ENCODE results near the gene APBA3. TPM values are rescaled to one million over a fixed set of nuclear protein-coding genes. Genes with fewer than 3 reads are reported as not detected.
"Not testable (repeated sequence)": the region's sequence is repeated elsewhere in the genome, so short reads cannot be mapped to it uniquely, and the experiment has no call there.

The APBA3 gene
- total RNA-seq, 1 donor from 2014 or later = 12.5 TPM

- no peak for DNase-seq
- intact Hi-C loops (cut with micrococcal nuclease) = no loop called here
Observed at GRCh38 chr19:3774621-3775373, 13.3 kb upstream of the APBA3 start.

GRCh38 chr19:3773814-3774515, 12.5 kb upstream of the APBA3 start:
- ATAC-seq (no peak), DNase-seq (no peak)
- intact Hi-C loops (cut with micrococcal nuclease) = no loop called here

More at GRCh38 chr19:3774621-3775373, 13.3 kb upstream of the APBA3 start:
- no peak for ATAC-seq

- DNase-seq (no peak), ATAC-seq (no peak)
- intact Hi-C loops (cut with micrococcal nuclease) = no loop called here
Observed at GRCh38 chr19:3771906-3772455, 10.5 kb upstream of the APBA3 start, which contains the start of gene RAX2. TSS of gene RAX2 (minus strand) at chr19:3772228. CDS start at chr19:3771742, 486 bp downstream.

GRCh38 chr19:3771000-3771905, 9.8 kb upstream of the APBA3 start:
- DNase-seq (no peak), ATAC-seq (no peak)
- intact Hi-C loops (cut with micrococcal nuclease) = no loop called here

GRCh38 chr19:3770136-3770999, 8.9 kb upstream of the APBA3 start:
- DNase-seq = no peak
- intact Hi-C loops (cut with micrococcal nuclease) = no loop called here
- ATAC-seq = no peak

- DNase-seq = no peak
- intact Hi-C loops (cut with micrococcal nuclease) = no loop called here
- no peak for ATAC-seq
Observed at GRCh38 chr19:3769494-3769893, 8.0 kb upstream of the APBA3 start.

- intact Hi-C loops (cut with micrococcal nuclease) = no loop called here
- ATAC-seq (no peak), DNase-seq (no peak)
Observed at GRCh38 chr19:3768748-3769099, 7.2 kb upstream of the APBA3 start.

- ATAC-seq (no peak), DNase-seq (no peak)
- intact Hi-C loops (cut with micrococcal nuclease) = no loop called here
Observed at GRCh38 chr19:3768015-3768747, 6.7 kb upstream of the APBA3 start.

GRCh38 chr19:3767050-3767449, 5.6 kb upstream of the APBA3 start:
- intact Hi-C loops (cut with micrococcal nuclease) = no loop called here
- ATAC-seq = no peak
- DNase-seq = no peak

GRCh38 chr19:3766520-3766919, 5.0 kb upstream of the APBA3 start:
- no peak for DNase-seq
- ATAC-seq = no peak
- intact Hi-C loops (cut with micrococcal nuclease) = no loop called here

GRCh38 chr19:3765757-3766156, 4.3 kb upstream of the APBA3 start:
- ATAC-seq; intact Hi-C loops (cut with micrococcal nuclease); DNase-seq: not testable (repeated sequence)

GRCh38 chr19:3765121-3765520, 3.6 kb upstream of the APBA3 start:
- DNase-seq = no peak

GRCh38 chr19:3762501-3763459, 1.3 kb upstream of the APBA3 start, which contains the start of gene MRPL54:
TSS of gene MRPL54 (plus strand) at chr19:3762682. CDS start at chr19:3762701, 19 bp downstream.
- intact Hi-C loops (cut with micrococcal nuclease) = no loop called here
- peak; percentile 96 for ATAC-seq

More at GRCh38 chr19:3765121-3765520, 3.6 kb upstream of the APBA3 start:
- ATAC-seq = no peak
- intact Hi-C loops (cut with micrococcal nuclease) = no loop called here

GRCh38 chr19:3762130-3762473, 610 bp upstream of the APBA3 start:
- intact Hi-C loops (cut with micrococcal nuclease) = no loop called here
- DNase-seq (no peak), ATAC-seq (no peak)

More at GRCh38 chr19:3762501-3763459, 1.3 kb upstream of the APBA3 start, which contains the start of gene MRPL54:
- peak; percentile 100 for DNase-seq

- intact Hi-C loops (cut with micrococcal nuclease) = no loop called here
- DNase-seq = no peak
- ATAC-seq = no peak
Observed at GRCh38 chr19:3760871-3761361, 576 bp downstream of the APBA3 start.

GRCh38 chr19:3759482-3760254, 1.8 kb downstream of the APBA3 start:
- DNase-seq (no peak), ATAC-seq (no peak)
- intact Hi-C loops (cut with micrococcal nuclease) = no loop called here
